Measurements from ENCODE around the gene UBE2A. TPM values are rescaled to one million over a fixed set of nuclear protein-coding genes. Genes with fewer than 3 reads are reported as not detected.

The UBE2A gene
- total and polyA plus RNA-seq, 3 donors from 2014 or later = 29.4 to 44.7 (median 30.0) TPM

GRCh38 chrX:119605464-119606279 is 31.3 kb downstream of the UBE2A start:
- intact Hi-C loops (cut with DNase I; ENCODE audit: low total_unique reads) = no loop called here
- no peaks in the 10 kb centered on the region for H3K36me3 ChIP-seq (ENCODE audit: low read depth, missing control alignments)
- no peak for TF ChIP-seq POLR2A (IDR thresholded peaks at IDR 0.05)
- TF ChIP-seq CTCF (IDR thresholded peaks at IDR 0.05) = no peak
- no peaks in the 10 kb centered on the region for H3K9me3 ChIP-seq
- 0 to 1% methylated on average over 6 to 34 of the region's 68 CpGs for WGBS, 2 donors
- H3K27me3 ChIP-seq = no peaks in the 10 kb centered on the region
- peak overlapping the region; percentile 91 to 94 for H3K27ac ChIP-seq
- no peaks in the 10 kb centered on the region for H3K4me1 ChIP-seq
- peak overlapping the region; percentile 73 to 81 for H3K4me3 ChIP-seq
- peak; percentile 45 for DNase-seq

GRCh38 chrX:119606280-119607017 is 32.1 kb downstream of the UBE2A start, which contains the start of gene NKRF:
Gene NKRF, minus strand, starts transcription at chrX:119606424.
- H3K9me3 ChIP-seq = no peaks in the 10 kb centered on the region
- no peaks in the 10 kb centered on the region for H3K4me1 ChIP-seq
- TF ChIP-seq POLR2A (IDR thresholded peaks at IDR 0.05) (peak; percentile 53), CTCF (IDR thresholded peaks at IDR 0.05) (no peak)
- H3K27ac ChIP-seq = peak within 1 kb of the TSS; percentile 91 to 94
- WGBS, 2 donors = 1 to 3% methylated on average over 12 to 40 of the region's 46 CpGs
- H3K4me3 ChIP-seq = peak within 1 kb of the TSS; percentile 73 to 81
- no peaks in the 10 kb centered on the region for H3K27me3 ChIP-seq
- H3K36me3 ChIP-seq (ENCODE audit: low read depth, missing control alignments) = no peaks in the 10 kb centered on the region
- peak; percentile 94 for DNase-seq
- intact Hi-C loops (cut with DNase I; ENCODE audit: low total_unique reads) = no loop called here

- no peaks in the 10 kb centered on the region for H3K4me1 ChIP-seq
- H3K9me3 ChIP-seq = no peaks in the 10 kb centered on the region
- DNase-seq = no peak
- H3K4me3 ChIP-seq = peak overlapping the region; percentile 73 to 81
- H3K27me3 ChIP-seq = no peaks in the 10 kb centered on the region
- intact Hi-C loops (cut with DNase I; ENCODE audit: low total_unique reads) = no loop called here
- H3K27ac ChIP-seq = peak overlapping the region; percentile 91 to 94
- TF ChIP-seq CTCF (IDR thresholded peaks at IDR 0.05) (no peak), POLR2A (IDR thresholded peaks at IDR 0.05) (no peak)
- WGBS, 2 donors = 16 to 24% methylated on average over 7 of the region's 7 CpGs
- H3K36me3 ChIP-seq (ENCODE audit: low read depth, missing control alignments) = no peaks in the 10 kb centered on the region
Observed at GRCh38 chrX:119607018-119607389, 32.6 kb downstream of the UBE2A start.

- Histone ChIP-seq H3K27me3 (no peaks in the 10 kb centered on the region), H3K9me3 (no peaks in the 10 kb centered on the region), H3K4me3 (no peak overlapping the region), H3K36me3 (ENCODE audit: low read depth, missing control alignments) (no peaks in the 10 kb centered on the region), H3K27ac (no peak overlapping the region), H3K4me1 (no peaks in the 10 kb centered on the region)
- WGBS, 2 donors = 79 to 96% methylated on average over 13 of the region's 13 CpGs
- intact Hi-C loops (cut with DNase I; ENCODE audit: low total_unique reads) = no loop called here
- TF ChIP-seq POLR2A (IDR thresholded peaks at IDR 0.05) (no peak), CTCF (IDR thresholded peaks at IDR 0.05) (no peak)
- DNase-seq = no peak
Observed at GRCh38 chrX:119614776-119615175, 40.4 kb downstream of the UBE2A start.
